Measurements from ENCODE around the gene GIMAP8.

DNA sequence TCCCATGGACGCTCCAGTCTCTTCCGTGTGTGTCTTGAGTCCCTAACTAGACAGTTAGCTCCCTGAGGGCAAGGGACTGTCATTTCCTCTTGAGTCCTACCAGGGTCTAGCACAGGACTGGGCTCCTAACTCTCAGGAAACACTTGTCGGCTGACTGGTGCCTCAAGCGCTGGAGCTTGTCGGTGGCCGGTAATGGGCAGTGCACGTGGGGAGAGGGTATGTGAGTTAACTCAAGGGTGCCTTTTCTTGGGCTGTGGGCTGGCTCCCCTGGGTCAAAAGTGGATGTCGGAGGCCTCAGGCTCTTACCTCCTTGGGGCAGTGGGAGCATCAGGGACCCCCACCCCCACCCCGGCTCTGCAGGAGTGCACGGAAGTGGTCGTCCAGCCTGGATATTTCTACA is 38.4 kb upstream of the GIMAP8 start:
- TF ChIP-seq, protein P1, sequence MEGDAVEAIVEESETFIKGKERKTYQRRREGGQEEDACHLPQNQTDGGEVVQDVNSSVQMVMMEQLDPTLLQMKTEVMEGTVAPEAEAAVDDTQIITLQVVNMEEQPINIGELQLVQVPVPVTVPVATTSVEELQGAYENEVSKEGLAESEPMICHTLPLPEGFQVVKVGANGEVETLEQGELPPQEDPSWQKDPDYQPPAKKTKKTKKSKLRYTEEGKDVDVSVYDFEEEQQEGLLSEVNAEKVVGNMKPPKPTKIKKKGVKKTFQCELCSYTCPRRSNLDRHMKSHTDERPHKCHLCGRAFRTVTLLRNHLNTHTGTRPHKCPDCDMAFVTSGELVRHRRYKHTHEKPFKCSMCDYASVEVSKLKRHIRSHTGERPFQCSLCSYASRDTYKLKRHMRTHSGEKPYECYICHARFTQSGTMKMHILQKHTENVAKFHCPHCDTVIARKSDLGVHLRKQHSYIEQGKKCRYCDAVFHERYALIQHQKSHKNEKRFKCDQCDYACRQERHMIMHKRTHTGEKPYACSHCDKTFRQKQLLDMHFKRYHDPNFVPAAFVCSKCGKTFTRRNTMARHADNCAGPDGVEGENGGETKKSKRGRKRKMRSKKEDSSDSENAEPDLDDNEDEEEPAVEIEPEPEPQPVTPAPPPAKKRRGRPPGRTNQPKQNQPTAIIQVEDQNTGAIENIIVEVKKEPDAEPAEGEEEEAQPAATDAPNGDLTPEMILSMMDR (IDR thresholded peaks at IDR 0.05): no peak
- TF ChIP-seq, protein P2, sequence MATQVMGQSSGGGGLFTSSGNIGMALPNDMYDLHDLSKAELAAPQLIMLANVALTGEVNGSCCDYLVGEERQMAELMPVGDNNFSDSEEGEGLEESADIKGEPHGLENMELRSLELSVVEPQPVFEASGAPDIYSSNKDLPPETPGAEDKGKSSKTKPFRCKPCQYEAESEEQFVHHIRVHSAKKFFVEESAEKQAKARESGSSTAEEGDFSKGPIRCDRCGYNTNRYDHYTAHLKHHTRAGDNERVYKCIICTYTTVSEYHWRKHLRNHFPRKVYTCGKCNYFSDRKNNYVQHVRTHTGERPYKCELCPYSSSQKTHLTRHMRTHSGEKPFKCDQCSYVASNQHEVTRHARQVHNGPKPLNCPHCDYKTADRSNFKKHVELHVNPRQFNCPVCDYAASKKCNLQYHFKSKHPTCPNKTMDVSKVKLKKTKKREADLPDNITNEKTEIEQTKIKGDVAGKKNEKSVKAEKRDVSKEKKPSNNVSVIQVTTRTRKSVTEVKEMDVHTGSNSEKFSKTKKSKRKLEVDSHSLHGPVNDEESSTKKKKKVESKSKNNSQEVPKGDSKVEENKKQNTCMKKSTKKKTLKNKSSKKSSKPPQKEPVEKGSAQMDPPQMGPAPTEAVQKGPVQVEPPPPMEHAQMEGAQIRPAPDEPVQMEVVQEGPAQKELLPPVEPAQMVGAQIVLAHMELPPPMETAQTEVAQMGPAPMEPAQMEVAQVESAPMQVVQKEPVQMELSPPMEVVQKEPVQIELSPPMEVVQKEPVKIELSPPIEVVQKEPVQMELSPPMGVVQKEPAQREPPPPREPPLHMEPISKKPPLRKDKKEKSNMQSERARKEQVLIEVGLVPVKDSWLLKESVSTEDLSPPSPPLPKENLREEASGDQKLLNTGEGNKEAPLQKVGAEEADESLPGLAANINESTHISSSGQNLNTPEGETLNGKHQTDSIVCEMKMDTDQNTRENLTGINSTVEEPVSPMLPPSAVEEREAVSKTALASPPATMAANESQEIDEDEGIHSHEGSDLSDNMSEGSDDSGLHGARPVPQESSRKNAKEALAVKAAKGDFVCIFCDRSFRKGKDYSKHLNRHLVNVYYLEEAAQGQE (IDR thresholded peaks at IDR 0.05; ENCODE audit: insufficient read depth in 1 of 2, low read depth in 2 of 2, low read length in 1 of 2): no peak
- TF ChIP-seq POLR2AphosphoS5 (IDR thresholded peaks at IDR 0.05; ENCODE audit: low read depth, low read length): no peak
